Measurements from ENCODE around the gene BRD8. TPM values are rescaled to one million over a fixed set of nuclear protein-coding genes. Genes with fewer than 3 reads are reported as not detected.

The BRD8 gene
- total and polyA plus RNA-seq, 2 donors (not counting 3 experiments of a cell fraction or from before 2014, with no cell fraction given): 38.2 to 73.7 TPM

DNA sequence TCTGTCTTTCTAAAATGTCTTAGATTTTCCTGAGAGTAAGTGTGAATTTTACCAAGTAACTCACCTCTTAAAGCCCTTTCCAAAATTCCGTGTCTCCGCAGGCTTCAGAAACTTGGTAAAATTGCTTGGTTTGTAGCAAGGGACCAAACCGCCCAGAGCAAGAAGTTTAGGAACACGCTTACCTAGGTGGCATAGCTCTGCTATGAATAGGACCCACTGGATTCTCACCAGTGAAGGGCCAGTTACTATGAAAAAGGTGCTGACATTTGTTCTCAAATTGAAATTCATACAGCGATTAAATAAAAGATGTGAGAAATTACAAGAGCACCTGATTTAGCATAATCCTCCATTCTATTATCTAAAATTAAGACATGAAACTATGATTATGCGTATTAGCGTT, 45.9 kb downstream of the BRD8 start:
- Histone ChIP-seq H3K9ac (replicated peaks; ENCODE audit: extremely low read depth, insufficient read depth, low read length) (no peak overlapping the region), H3K4me3 (replicated peaks in 1 of 3; ENCODE audit: insufficient read depth in 1 of 3, low read depth in 1 of 3, low read length in 3 of 3) (no peak overlapping the region), H2AFZ (ENCODE audit: low read depth, low read length) (no peak overlapping the region), H3K4me1 (ENCODE audit: control insufficient read depth, extremely low read depth, insufficient read depth, low read length) (peaks cover 8% of the 10 kb centered on the region), H3K4me2 (ENCODE audit: insufficient read depth, low read length) (no peak overlapping the region), H3K79me2 (ENCODE audit: control insufficient read depth, insufficient read depth, low read length) (no peaks in the 10 kb centered on the region), H4K20me1 (replicated peaks; ENCODE audit: control insufficient read depth, extremely low read depth, insufficient read depth, low read length) (no peaks in the 10 kb centered on the region), H3K27me3 (ENCODE audit: control insufficient read depth in 2 of 2, insufficient read depth in 2 of 2, low read length in 2 of 2) (no peaks in the 10 kb centered on the region), H3K27ac (ENCODE audit: insufficient read depth, low read depth, low read length) (no peak overlapping the region), H3K9me3 (replicated peaks; ENCODE audit: control insufficient read depth, insufficient read depth, low read length) (no peaks in the 10 kb centered on the region), H3K36me3 (ENCODE audit: control insufficient read depth in 2 of 2, extremely low read depth in 1 of 2, insufficient read depth in 2 of 2, low read length in 2 of 2) (no peaks in the 10 kb centered on the region), H3K9me1 (replicated peaks; ENCODE audit: control insufficient read depth, extremely low read depth, insufficient read depth, low read length) (no peaks in the 10 kb centered on the region)
- FAIRE-seq (no peak), DNase-seq (ENCODE audit: low read depth, low spot score) (no peak)
- intact Hi-C loops (cut with micrococcal nuclease): loop anchor here (2.0 kb wide), 1 partner anchor 380 kb away; no protein-coding TSS in a partner anchor
- ChIA-PET POLR2A (interaction anchor here (0.7 kb wide), 1 partner anchor 1886 kb away, joined by 3 read pairs; no protein-coding TSS in a partner anchor), CTCF (interaction anchor here (0.6 to 4.5 kb wide), 23 partner anchors 11 to 564 kb away, joined by 3 to 135 read pairs (median 6); no protein-coding TSS in a partner anchor)
- TF ChIP-seq MAX (IDR thresholded peaks at IDR 0.05; ENCODE audit: insufficient read depth, insufficient read length) (no peak), MYC (IDR thresholded peaks at IDR 0.05; ENCODE audit: low read depth, low read length) (no peak), POLR2A (IDR thresholded peaks at IDR 0.05; ENCODE audit: low read depth, low read length) (no peak), EZH2 (IDR thresholded peaks at IDR 0.05; ENCODE audit: borderline replicate concordance, low read depth, low read length, severe bottlenecking) (no peak), GATA2 (IDR thresholded peaks at IDR 0.05; ENCODE audit: insufficient read depth, insufficient read length, low read depth, low read length) (no peak), FOS (IDR thresholded peaks at IDR 0.05; ENCODE audit: borderline replicate concordance, insufficient read depth, low read length) (no peak), JUN (IDR thresholded peaks at IDR 0.05; ENCODE audit: borderline replicate concordance, insufficient read depth, insufficient read length, low read depth) (no peak), POLR2AphosphoS5 (IDR thresholded peaks at IDR 0.05; ENCODE audit: insufficient read depth, low read depth, low read length) (no peak)
- TF ChIP-seq, protein P1, sequence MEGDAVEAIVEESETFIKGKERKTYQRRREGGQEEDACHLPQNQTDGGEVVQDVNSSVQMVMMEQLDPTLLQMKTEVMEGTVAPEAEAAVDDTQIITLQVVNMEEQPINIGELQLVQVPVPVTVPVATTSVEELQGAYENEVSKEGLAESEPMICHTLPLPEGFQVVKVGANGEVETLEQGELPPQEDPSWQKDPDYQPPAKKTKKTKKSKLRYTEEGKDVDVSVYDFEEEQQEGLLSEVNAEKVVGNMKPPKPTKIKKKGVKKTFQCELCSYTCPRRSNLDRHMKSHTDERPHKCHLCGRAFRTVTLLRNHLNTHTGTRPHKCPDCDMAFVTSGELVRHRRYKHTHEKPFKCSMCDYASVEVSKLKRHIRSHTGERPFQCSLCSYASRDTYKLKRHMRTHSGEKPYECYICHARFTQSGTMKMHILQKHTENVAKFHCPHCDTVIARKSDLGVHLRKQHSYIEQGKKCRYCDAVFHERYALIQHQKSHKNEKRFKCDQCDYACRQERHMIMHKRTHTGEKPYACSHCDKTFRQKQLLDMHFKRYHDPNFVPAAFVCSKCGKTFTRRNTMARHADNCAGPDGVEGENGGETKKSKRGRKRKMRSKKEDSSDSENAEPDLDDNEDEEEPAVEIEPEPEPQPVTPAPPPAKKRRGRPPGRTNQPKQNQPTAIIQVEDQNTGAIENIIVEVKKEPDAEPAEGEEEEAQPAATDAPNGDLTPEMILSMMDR (IDR thresholded peaks at IDR 0.05; ENCODE audit: extremely low read depth in 1 of 2, insufficient read depth in 1 of 2, low read depth in 1 of 2, low read length in 2 of 2): no peak
- no TSS peak for BruUV-seq (replicated peaks)
- dilution Hi-C loops (cut with MboI; ENCODE audit: extremely low pct_ligation_motif_present, low sequenced_read_pairs): no loop called here

Data from endothelial cell of umbilical vein (primary cell).